ENCODE data around the gene TAS2R16.

DNA sequence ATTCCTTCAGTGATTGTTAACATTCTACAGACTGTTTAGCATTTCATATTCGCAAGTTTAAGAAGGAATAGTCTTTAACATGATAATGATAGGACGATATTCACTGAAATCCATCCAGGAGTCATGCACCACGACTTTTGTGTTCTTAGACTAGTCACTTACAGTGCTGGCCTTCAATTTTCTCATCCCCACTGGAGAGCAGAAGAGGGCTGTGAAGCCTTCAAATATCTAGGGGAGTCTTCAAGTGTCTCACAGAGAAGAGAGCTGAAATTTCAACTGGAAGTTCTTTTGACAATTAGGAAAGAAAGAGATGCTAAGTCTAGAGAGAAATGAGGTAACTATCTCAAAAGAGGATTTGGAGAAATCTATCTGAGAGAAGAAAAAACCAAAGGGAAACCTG, 43.8 kb upstream of the TAS2R16 start:
- TF ChIP-seq, protein P1, sequence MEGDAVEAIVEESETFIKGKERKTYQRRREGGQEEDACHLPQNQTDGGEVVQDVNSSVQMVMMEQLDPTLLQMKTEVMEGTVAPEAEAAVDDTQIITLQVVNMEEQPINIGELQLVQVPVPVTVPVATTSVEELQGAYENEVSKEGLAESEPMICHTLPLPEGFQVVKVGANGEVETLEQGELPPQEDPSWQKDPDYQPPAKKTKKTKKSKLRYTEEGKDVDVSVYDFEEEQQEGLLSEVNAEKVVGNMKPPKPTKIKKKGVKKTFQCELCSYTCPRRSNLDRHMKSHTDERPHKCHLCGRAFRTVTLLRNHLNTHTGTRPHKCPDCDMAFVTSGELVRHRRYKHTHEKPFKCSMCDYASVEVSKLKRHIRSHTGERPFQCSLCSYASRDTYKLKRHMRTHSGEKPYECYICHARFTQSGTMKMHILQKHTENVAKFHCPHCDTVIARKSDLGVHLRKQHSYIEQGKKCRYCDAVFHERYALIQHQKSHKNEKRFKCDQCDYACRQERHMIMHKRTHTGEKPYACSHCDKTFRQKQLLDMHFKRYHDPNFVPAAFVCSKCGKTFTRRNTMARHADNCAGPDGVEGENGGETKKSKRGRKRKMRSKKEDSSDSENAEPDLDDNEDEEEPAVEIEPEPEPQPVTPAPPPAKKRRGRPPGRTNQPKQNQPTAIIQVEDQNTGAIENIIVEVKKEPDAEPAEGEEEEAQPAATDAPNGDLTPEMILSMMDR (conservative IDR thresholded peaks at IDR 0.05 in 1 of 2, IDR thresholded peaks at IDR 0.05 in 1 of 2; ENCODE audit: low read depth in 1 of 2, low read length in 2 of 2), result no peak
- no peak for TF ChIP-seq EZH2 (IDR thresholded peaks at IDR 0.05; ENCODE audit: low read length, missing control alignments)
